ENCODE measurements around the gene SPI1.

DNA sequence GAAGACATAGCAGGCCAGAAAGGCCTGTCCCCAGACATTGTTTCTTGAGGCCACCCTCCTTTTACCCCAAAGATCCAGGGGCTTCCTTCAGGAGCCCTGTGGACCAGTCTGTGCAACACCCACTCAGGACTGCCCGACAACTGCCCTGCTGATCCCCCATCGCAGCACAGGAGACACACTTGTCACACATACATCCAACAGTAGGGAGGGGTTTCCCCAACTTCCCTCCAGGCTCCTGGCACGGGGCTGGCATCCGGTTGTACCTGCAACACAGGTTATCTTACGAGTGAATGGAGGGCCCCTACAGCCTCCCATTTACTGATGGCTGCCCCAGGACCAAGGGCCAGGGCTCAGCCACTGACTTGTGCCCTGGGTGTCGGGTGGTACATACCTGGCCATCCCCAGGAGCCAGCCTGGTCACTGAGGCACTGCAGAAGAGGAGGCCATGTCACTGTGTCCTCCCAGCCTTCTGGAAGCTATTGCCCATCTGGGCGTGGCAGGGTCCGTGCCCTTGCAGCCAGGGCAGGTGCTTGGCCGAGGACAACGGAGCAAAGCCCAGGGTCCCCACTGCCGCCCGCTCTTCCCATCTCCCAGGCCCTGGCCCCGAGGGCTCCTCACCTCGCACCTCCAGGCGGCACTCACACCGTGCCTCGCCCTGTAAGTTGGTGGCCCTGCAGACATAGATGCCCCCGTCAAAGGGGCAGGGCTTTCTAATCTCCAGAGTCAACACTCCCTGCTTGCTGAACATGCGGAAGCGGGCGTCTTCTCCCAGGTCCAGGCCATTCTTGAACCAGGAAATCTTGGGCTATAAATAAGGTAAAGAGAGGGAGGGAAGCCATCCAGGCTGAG, 46.7 kb downstream of the SPI1 start:
- TF ChIP-seq POLR2A (IDR thresholded peaks at IDR 0.05) (no peak), EP300 (IDR thresholded peaks at IDR 0.05) (no peak)
- TF ChIP-seq, protein P1, sequence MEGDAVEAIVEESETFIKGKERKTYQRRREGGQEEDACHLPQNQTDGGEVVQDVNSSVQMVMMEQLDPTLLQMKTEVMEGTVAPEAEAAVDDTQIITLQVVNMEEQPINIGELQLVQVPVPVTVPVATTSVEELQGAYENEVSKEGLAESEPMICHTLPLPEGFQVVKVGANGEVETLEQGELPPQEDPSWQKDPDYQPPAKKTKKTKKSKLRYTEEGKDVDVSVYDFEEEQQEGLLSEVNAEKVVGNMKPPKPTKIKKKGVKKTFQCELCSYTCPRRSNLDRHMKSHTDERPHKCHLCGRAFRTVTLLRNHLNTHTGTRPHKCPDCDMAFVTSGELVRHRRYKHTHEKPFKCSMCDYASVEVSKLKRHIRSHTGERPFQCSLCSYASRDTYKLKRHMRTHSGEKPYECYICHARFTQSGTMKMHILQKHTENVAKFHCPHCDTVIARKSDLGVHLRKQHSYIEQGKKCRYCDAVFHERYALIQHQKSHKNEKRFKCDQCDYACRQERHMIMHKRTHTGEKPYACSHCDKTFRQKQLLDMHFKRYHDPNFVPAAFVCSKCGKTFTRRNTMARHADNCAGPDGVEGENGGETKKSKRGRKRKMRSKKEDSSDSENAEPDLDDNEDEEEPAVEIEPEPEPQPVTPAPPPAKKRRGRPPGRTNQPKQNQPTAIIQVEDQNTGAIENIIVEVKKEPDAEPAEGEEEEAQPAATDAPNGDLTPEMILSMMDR (IDR thresholded peaks at IDR 0.05), result no peak
